IMR-90 (cell line): ENCODE data around the gene FBLIM1. TPM values are rescaled to one million over a fixed set of nuclear protein-coding genes. Genes with fewer than 3 reads are reported as not detected.

Source experiments
- ATAC-seq: fragments of 200-7000 bp; cut with Tn5 transposase; 2 replicates; pipeline ENCODE4 v1.9.1; 2020; ENCODE audit warnings: low read depth, mild to moderate bottlenecking, moderate library complexity
- BruUV-seq: library from RNA; stranded (reverse); fragments of 400-500 nt; replicated peaks from 2 replicates; lab custom pipeline; 2021; lab: Mats Ljungman, UMichigan
- CTCF ChIA-PET: fragments of 300-600 bp; formaldehyde crosslinking; extraction: SDS; loops from one replicate; lab custom pipeline; 2021; ENCODE audit warnings: antibody characterized with exemption; lab: Yijun Ruan, JAX
- POLR2A ChIA-PET: fragments of 300-600 bp; sonication (Branson Sonifier 250); formaldehyde crosslinking; loops from one replicate; lab custom pipeline; 2022; ENCODE audit warnings: antibody characterized with exemption; ENCODE audit not compliant: unreplicated experiment; lab: Charles Lee
- DNase-seq: peaks from one replicate; pipeline ENCODE4 v3.0.0; 2013
- H2AFZ ChIP-seq: replicated peaks from 2 replicates; pipeline ENCODE3; 2013; ENCODE audit warnings: low read length, mild to moderate bottlenecking; ENCODE audit not compliant: poor library complexity
- H2AK5ac ChIP-seq: 2 replicates; pipeline ENCODE4 v1.6.1; 2013; ENCODE audit warnings: low read depth, low read length, inconsistent platforms
- H2AK9ac ChIP-seq: replicated peaks from 2 replicates; pipeline ENCODE3; 2013; ENCODE audit warnings: mild to moderate bottlenecking, low read depth, low read length, moderate library complexity; ENCODE audit not compliant: poor library complexity
- H2BK120ac ChIP-seq: 2 replicates; pipeline ENCODE4 v1.6.1; 2013; ENCODE audit warnings: low read depth, low read length, inconsistent platforms
- H2BK15ac ChIP-seq: 3 replicates; pipeline ENCODE4 v1.6.1; 2013; ENCODE audit warnings: low read depth, low read length, inconsistent platforms
- H2BK20ac ChIP-seq: 2 replicates; pipeline ENCODE4 v1.6.1; 2013; ENCODE audit warnings: low read depth, mild to moderate bottlenecking, inconsistent platforms, low read length, moderate library complexity
- H2BK5ac ChIP-seq: 2 replicates; pipeline ENCODE4 v1.6.1; 2013; ENCODE audit warnings: mild to moderate bottlenecking, low read depth, low read length, inconsistent platforms; ENCODE audit not compliant: poor library complexity, severe bottlenecking
- H3K14ac ChIP-seq: replicated peaks from 2 replicates; pipeline ENCODE4 v1.6.1; 2013; ENCODE audit warnings: low read depth, low read length, inconsistent platforms
- H3K18ac ChIP-seq: 2 replicates; pipeline ENCODE4 v1.6.1; 2013; ENCODE audit warnings: low read depth, low read length, control low read depth
- H3K23ac ChIP-seq: 2 replicates; pipeline ENCODE4 v1.6.1; 2013; ENCODE audit warnings: low read depth, low read length, inconsistent platforms
- H3K27ac ChIP-seq: 2 replicates; pipeline ENCODE4 v1.5.1; 2013; ENCODE audit warnings: mild to moderate bottlenecking, control low read depth, low read length; ENCODE audit not compliant: insufficient read depth
- H3K27me3 ChIP-seq: 2 replicates; pipeline ENCODE4 v1.6.1; 2013; ENCODE audit warnings: low read length; ENCODE audit not compliant: control insufficient read depth, insufficient read depth
- H3K36me3 ChIP-seq: 2 replicates; pipeline ENCODE4 v1.6.1; 2013; ENCODE audit warnings: low read length, mixed read lengths; ENCODE audit not compliant: control insufficient read depth, insufficient read depth
- H3K4ac ChIP-seq: 2 replicates; pipeline ENCODE4 v1.6.1; 2013; ENCODE audit warnings: low read depth, low read length, inconsistent platforms
- H3K4me1 ChIP-seq: 2 replicates; pipeline ENCODE4 v1.6.1; 2013; ENCODE audit warnings: low read length, mixed read lengths; ENCODE audit not compliant: control insufficient read depth, insufficient read depth
- H3K4me2 ChIP-seq: 2 replicates; pipeline ENCODE4 v1.6.1; 2013; ENCODE audit warnings: low read depth, mild to moderate bottlenecking, control low read depth, low read length, moderate library complexity
- H3K4me3 ChIP-seq: 2 replicates; pipeline ENCODE4 v1.5.1; 2013; ENCODE audit warnings: low read depth, mild to moderate bottlenecking, control low read depth, low read length, moderate library complexity; ENCODE audit not compliant: insufficient read depth
- H3K56ac ChIP-seq: 2 replicates; pipeline ENCODE4 v1.6.1; 2013; ENCODE audit warnings: low read length, inconsistent platforms; ENCODE audit not compliant: insufficient read depth; ENCODE audit errors: extremely low read depth
- H3K79me1 ChIP-seq, 2 experiments: 2 replicates each; pipeline ENCODE4 v1.6.1; 2013; ENCODE audit warnings: low read length in 2 of 2, inconsistent platforms in 1 of 2, low read depth in 1 of 2
- H3K9ac ChIP-seq: 2 replicates; pipeline ENCODE4 v1.6.1; 2013; ENCODE audit warnings: low read depth, low read length, control low read depth
- H3K9me1 ChIP-seq: 2 replicates; pipeline ENCODE4 v1.6.1; 2013; ENCODE audit warnings: low read length, inconsistent platforms; ENCODE audit not compliant: insufficient read depth
- H3K9me3 ChIP-seq: 2 replicates; pipeline ENCODE4 v1.6.1; 2013; ENCODE audit warnings: low read length; ENCODE audit not compliant: control insufficient read depth, insufficient read depth
- H4K20me1 ChIP-seq: 2 replicates; pipeline ENCODE4 v1.6.1; 2013; ENCODE audit warnings: low read length, inconsistent platforms; ENCODE audit not compliant: insufficient read depth
- H4K5ac ChIP-seq: 2 replicates; pipeline ENCODE4 v1.6.1; 2013; ENCODE audit warnings: mild to moderate bottlenecking, low read depth, low read length, control low read depth
- H4K8ac ChIP-seq, 2 experiments: 2 replicates each; pipeline ENCODE4 v1.6.1; 2013; ENCODE audit warnings: low read depth in 2 of 2, low read length in 2 of 2, control low read depth in 1 of 2, inconsistent platforms in 1 of 2
- H4K91ac ChIP-seq: 2 replicates; pipeline ENCODE4 v1.6.1; 2013; ENCODE audit warnings: low read depth, low read length, inconsistent platforms; ENCODE audit not compliant: insufficient read depth
- ELK1 ChIP-seq: fragments of 150-350 bp; IDR thresholded peaks from 2 replicates; pipeline ENCODE4 v1.6.1; 2016; ENCODE audit warnings: low read depth, mild to moderate bottlenecking, low read length, moderate library complexity, borderline replicate concordance
- NFE2L2 ChIP-seq: fragments of 150-350 bp; IDR thresholded peaks from 2 replicates; pipeline ENCODE4 v1.6.1; 2016; ENCODE audit warnings: low read depth, mild to moderate bottlenecking, low read length
- WGBS, 2 experiments: methylation state at CpG; one replicate each; pipeline versions ENCODE4 v1.1.5 to v1.1.7; 2013; ENCODE audit warnings: missing lambda C conversion rate in 2 of 2; ENCODE audit not compliant: insufficient read length in 1 of 2; ENCODE audit errors: extremely low coverage in 2 of 2; 5-methylcytosine and 5-hydroxymethylcytosine counted together
- dilution Hi-C: fragments of 300-500 bp; cut with HindIII; formaldehyde crosslinking; loops from one replicate; pipeline ENCODE4 v1.14.3; 2018; ENCODE audit warnings: low sequenced_read_pairs; ENCODE audit not compliant: unreplicated experiment
- in situ Hi-C: fragments of 300-500 bp; cut with MboI; formaldehyde crosslinking; loops from 3 replicates; pipeline ENCODE4 v1.14.3; 2019; ENCODE audit warnings: low sequenced_read_pairs, inconsistent platforms, mixed read lengths
- intact Hi-C: fragments of 100-400 bp; cut with micrococcal nuclease; formaldehyde crosslinking; loops from 2 replicates; pipeline ENCODE4 v1.10.0; 2022
- polyA plus RNA-seq, 3 experiments: library from polyadenylated mRNA; depleted of rRNA; stranded (reverse); fragments of >200 nt; gene quantifications; 2 replicates each; pipeline ENCODE4 v1.2.3, GENCODE V29; 2012; ENCODE audit warnings: low replicate concordance in 1 of 3
- total RNA-seq: library from RNA; depleted of rRNA; stranded (reverse); fragments of >200 nt; gene quantifications from 2 replicates; pipeline ENCODE4 v1.2.3, GENCODE V29; 2012

FBLIM1 gene
- total and polyA plus RNA-seq, 2 of the 4 experiments (the other 2 are of a cell fraction): 52.2 to 140 TPM

GRCh38 chr1:15833069-15833679 lies 74.6 kb downstream of the FBLIM1 start:
- Histone ChIP-seq H3K56ac (no peak overlapping the region), H3K9me1 (no peaks in the 10 kb centered on the region; the same call in 1 of the 2 replicates), H3K4me3 (no peak overlapping the region; the same call in 1 of the 2 replicates), H3K14ac (no peak overlapping the region), H4K91ac (no peak overlapping the region), H2AK9ac (peak overlapping the region; percentile 75), H3K27ac (no peak overlapping the region), H3K4ac (peak overlapping the region; percentile 23), H4K8ac (peak overlapping the region in 1 of 2 experiments; percentile 39; a peak in 1 of 4 replicates), H2AK5ac (peak overlapping the region; percentile 7; the same call in 1 of the 2 replicates), H2AFZ (peak overlapping the region; percentile 21), H3K18ac (no peak overlapping the region), H3K9ac (no peak overlapping the region), H3K23ac (no peak overlapping the region), H3K27me3 (no peaks in the 10 kb centered on the region), H3K4me1 (peaks cover 2% of the 10 kb centered on the region; the same call in 1 of the 2 replicates), H2BK5ac (no peak overlapping the region), H3K79me1 (peaks cover 5 to 24% of the 10 kb centered on the region in 2 experiments; a peak in 3 of 4 replicates), H2BK20ac (no peak overlapping the region), H2BK120ac (no peak overlapping the region), H4K20me1 (no peaks in the 10 kb centered on the region), H4K5ac (no peak overlapping the region), H3K36me3 (no peaks in the 10 kb centered on the region), H2BK15ac (no peak overlapping the region), H3K9me3 (no peaks in the 10 kb centered on the region), H3K4me2 (peak overlapping the region; percentile 69)
- intact Hi-C loops: no loop called here
- 85% methylated on average over 10 of the region's 24 CpGs; no CpG with 5 or more reads in 1 of the 2 experiments for WGBS, 2 experiments
- in situ Hi-C loops: no loop called here
- dilution Hi-C loops: no loop called here
- DNase-seq (no peak), ATAC-seq (no peak)
- POLR2A ChIA-PET: interaction anchor here (0.6 kb wide), 2 partner anchors 17 to 97 kb away, joined by 8 to 21 read pairs; no protein-coding TSS in a partner anchor
- no peak for TF ChIP-seq NFE2L2
- TF ChIP-seq ELK1: no peak
- CTCF ChIA-PET: interaction anchor here (1.3 kb wide), 1 partner anchor 18 kb away, joined by 6 read pairs; no protein-coding TSS in a partner anchor
- no TSS peak for BruUV-seq
